HG03139 (cell line): ENCODE measurements around the gene GRPEL2.

Experiments used
- ATAC-seq: cut with Tn5 transposase; IDR thresholded peaks from one replicate; pipeline ENCODE4 v1.9.1; 2021; ENCODE audit not compliant: unreplicated experiment

The GRPEL2 gene, protein sequence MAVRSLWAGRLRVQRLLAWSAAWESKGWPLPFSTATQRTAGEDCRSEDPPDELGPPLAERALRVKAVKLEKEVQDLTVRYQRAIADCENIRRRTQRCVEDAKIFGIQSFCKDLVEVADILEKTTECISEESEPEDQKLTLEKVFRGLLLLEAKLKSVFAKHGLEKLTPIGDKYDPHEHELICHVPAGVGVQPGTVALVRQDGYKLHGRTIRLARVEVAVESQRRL

GRCh38 chr5:149345147-149345891, at the start of gene GRPEL2:
GRPEL2 (plus strand) TSS chr5:149345499; CDS start chr5:149345540, 41 bp downstream.
- ATAC-seq: peak; percentile 98

GRCh38 chr5:149297340-149298025, 47.8 kb upstream of the GRPEL2 start:
- no peak for ATAC-seq

GRCh38 chr5:149298163-149298562, 47.1 kb upstream of the GRPEL2 start:
- no peak for ATAC-seq

DNA sequence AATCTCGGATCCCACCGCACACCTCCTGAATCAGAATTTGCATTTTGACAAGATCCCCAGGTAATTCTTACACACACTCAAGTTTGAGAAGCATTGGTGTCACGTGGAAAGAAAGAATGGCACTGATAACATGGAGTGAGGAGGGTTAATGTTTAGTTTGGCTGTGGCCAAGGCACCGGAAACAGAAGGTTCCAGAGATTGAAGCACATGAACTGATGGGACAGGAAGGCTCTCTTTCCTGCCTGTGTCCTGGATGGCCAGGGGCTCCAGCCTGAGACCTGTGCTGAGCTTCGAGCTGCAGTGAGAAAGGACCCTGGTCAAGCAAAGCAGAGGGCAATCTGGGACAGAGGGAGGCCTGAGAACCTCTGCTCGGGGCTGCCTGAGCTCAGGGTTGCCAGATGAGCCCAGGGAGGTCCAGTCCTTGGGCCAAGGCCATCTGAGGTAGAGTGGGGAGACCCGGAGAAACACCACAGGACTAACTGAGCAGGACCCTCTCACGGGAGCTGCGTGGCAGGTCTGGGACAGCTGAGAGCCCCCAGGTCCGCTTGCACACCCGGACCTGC, 46.4 kb upstream of the GRPEL2 start:
- ATAC-seq: peak; percentile 58

GRCh38 chr5:149299451-149300054, 45.7 kb upstream of the GRPEL2 start:
- no peak for ATAC-seq

DNA sequence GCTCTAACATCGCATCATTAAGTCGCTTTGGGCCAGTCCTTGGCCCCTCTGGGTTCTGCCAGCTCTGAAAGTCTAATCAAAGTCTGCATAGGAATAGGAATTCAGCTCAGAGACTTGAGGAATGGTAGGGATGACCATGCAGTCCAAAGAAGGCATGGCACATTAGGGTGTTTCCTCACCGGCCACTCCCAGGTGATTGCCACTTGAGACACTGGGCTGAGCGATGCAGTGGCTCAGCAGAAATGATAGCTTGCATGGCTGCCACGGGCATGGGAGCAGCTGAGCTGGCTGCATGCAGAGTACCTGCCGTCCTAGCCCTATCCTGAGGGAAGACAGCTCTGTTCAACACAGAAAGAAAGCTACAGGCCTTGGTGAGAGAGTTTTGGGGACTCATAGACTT, 44.9 kb upstream of the GRPEL2 start:
- ATAC-seq: no peak

GRCh38 chr5:149301049-149301743, 44.1 kb upstream of the GRPEL2 start:
- no peak for ATAC-seq

- ATAC-seq: no peak
Observed at GRCh38 chr5:149301744-149302380, 43.4 kb upstream of the GRPEL2 start.

- ATAC-seq: no peak
Observed at GRCh38 chr5:149302641-149303040, 42.7 kb upstream of the GRPEL2 start.

- ATAC-seq: no peak
Observed at GRCh38 chr5:149303210-149303609, 42.1 kb upstream of the GRPEL2 start.

DNA sequence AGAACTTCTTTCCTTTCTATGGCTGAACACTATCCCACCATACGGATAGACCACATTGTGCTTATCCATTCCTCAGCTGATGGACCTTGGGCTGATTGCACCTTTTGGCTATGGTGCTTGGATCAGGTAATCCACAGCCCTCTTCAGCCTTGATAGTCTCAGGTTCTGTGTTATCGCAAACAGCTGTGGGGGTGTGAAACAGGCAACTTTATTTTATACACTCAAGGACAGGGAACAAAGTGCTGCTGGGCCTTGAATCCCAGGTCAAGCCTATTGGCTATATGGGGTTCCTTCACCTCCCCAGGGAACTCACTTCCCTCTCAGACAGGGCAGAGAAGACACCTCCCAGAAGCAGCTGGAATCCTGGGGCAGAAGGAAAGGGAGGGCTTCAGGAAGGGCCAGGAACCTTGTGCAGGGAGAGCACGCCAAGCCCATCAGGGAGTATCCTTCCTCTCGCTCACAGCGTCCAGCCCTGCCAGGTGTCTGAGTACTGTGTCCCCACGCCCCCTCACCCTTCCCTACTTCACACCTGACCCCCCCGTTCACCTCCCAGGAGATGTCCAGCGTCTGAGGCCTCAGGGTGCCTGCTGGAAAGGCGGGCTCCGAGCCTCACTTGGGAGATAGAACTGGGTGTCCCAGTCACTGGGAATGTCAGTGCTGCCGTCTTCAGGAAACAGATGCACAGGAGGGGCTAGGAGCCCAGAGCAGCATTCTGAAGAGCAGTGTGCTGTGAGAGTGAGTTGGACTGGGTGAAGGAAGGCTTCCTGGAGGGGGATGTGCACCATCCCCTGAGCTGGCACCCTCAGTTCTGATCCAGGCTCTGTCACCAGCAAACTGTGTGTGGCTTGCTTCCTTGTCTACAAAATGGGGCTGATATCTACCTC, 40.9 kb upstream of the GRPEL2 start:
- no peak for ATAC-seq

GRCh38 chr5:149309354-149309753, 35.9 kb upstream of the GRPEL2 start:
- ATAC-seq: no peak

GRCh38 chr5:149310488-149310887, 34.8 kb upstream of the GRPEL2 start:
- no peak for ATAC-seq

GRCh38 chr5:149310947-149311658, 34.2 kb upstream of the GRPEL2 start:
- no peak for ATAC-seq

DNA sequence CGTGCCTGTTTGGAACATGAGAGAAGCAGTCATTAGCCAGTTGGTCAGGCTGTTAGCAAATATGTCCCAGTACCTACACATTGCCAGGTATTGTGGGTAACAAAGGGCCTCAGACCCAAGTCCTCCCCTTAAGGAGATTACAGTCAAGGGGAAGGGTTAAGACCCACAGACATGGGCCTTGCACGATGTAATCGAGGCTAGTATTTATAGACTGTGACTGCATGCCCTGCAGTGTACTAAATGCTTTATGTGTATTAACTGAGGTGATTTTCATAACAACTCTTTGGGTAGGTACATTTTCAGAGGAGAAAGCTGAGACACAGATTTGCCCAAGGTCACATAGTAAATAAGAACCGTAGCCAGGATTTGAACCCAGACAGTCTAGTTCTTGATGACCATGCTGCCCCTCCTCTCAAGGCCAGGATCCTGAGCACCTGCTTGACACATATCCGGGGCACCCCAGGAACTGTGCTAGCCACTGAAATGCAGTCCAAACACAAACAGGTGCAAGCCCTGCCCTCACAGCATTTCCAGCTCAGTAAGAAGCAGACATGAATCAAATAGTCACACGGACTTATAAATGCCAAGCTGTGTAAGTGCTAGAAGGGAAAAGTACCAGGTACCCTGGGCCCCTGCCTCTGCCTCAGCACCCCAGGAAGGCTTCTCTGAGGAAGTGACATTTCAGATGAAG, 32.0 kb upstream of the GRPEL2 start:
- ATAC-seq: no peak

GRCh38 chr5:149314571-149315111, 30.7 kb upstream of the GRPEL2 start:
- no peak for ATAC-seq

DNA sequence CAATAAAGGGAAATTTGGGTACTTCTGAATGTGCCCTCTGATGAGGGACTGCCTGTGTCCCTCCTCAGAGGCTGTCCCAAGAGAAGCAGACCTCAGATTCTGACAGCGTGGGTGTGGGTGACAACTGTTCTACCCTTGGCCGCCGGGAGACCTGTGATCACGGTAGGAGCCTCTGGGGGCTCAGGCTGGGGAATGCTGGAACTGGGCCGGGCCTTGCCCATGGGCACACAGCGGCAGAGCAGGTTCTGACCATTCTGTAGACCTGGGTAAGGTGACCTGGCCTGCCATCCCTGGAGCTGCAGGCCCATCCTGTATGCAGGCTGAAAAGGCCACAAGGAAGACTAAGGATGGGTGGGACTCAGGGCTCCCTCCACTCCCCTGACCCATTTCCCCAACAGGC, 29.5 kb upstream of the GRPEL2 start:
- no peak for ATAC-seq
